SK-N-SH treated with all-trans-retinoic acid at 6 μM for 48 hours (cell line): ENCODE data around the gene AGBL3.

Source experiments
- ATAC-seq: fragments of 200-7000 bp; cut with Tn5 transposase; 3 replicates; pipeline ENCODE4 v1.9.1; 2020; ENCODE audit warnings: mild to moderate bottlenecking, moderate library complexity
- ARNTL ChIP-seq: fragments of 450-650 bp; formaldehyde crosslinking; IDR thresholded peaks from 2 replicates; pipeline ENCODE4 v1.5.0; 2020; ENCODE audit warnings: low read depth, mild to moderate bottlenecking, moderate library complexity, borderline replicate concordance
- CSDC2 ChIP-seq: fragments of 250-450 bp; sonication (Bioruptor Pico); IDR thresholded peaks from 2 replicates; pipeline ENCODE4 v1.5.0; 2020; ENCODE audit warnings: mild to moderate bottlenecking, moderate library complexity
- GLIS3 ChIP-seq: fragments of 250-450 bp; sonication (Bioruptor Pico); IDR thresholded peaks from 2 replicates; pipeline ENCODE4 v1.5.0; 2020; ENCODE audit warnings: mild to moderate bottlenecking, moderate library complexity
- ISL1 ChIP-seq: fragments of 250-450 bp; sonication (Bioruptor Pico); IDR thresholded peaks from 2 replicates; pipeline ENCODE4 v2.1.2; 2022; ENCODE audit warnings: mild to moderate bottlenecking, moderate library complexity
- SNAI2 ChIP-seq: fragments of 250-450 bp; sonication (Bioruptor Pico); IDR thresholded peaks from 2 replicates; pipeline ENCODE4 v1.5.0; 2020; ENCODE audit warnings: mild to moderate bottlenecking, moderate library complexity
- TOX ChIP-seq: fragments of 250-450 bp; sonication (Bioruptor Pico); IDR thresholded peaks from 2 replicates; pipeline ENCODE4 v1.8.0; 2021; ENCODE audit warnings: mild to moderate bottlenecking, moderate library complexity, borderline replicate concordance
- ZFP3 ChIP-seq: fragments of 250-450 bp; sonication (Bioruptor Pico); IDR thresholded peaks from 2 replicates; pipeline ENCODE4 v1.5.0; 2020; ENCODE audit warnings: mild to moderate bottlenecking, moderate library complexity
- ZFP30 ChIP-seq: fragments of 450-650 bp; formaldehyde crosslinking; IDR thresholded peaks from 2 replicates; pipeline ENCODE4 v1.5.0; 2022; ENCODE audit warnings: mild to moderate bottlenecking, moderate library complexity
- ZNF565 ChIP-seq: fragments of 450-650 bp; formaldehyde crosslinking; conservative IDR thresholded peaks from 2 replicates; pipeline ENCODE4 v1.5.0; 2020; ENCODE audit warnings: low read depth, mild to moderate bottlenecking, moderate library complexity
- ZNF70 ChIP-seq: fragments of 450-650 bp; formaldehyde crosslinking; IDR thresholded peaks from 2 replicates; pipeline ENCODE4 v1.5.0; 2020; ENCODE audit warnings: mild to moderate bottlenecking, moderate library complexity
- ZNF8 ChIP-seq: fragments of 450-650 bp; formaldehyde crosslinking; IDR thresholded peaks from 2 replicates; pipeline ENCODE4 v1.5.0; 2020; ENCODE audit warnings: mild to moderate bottlenecking, moderate library complexity
- TF ChIP-seq, protein P1 (sequence below): fragments of 250-450 bp; sonication (Bioruptor Pico); IDR thresholded peaks from 2 replicates; pipeline ENCODE4 v1.5.0; 2020; ENCODE audit warnings: mild to moderate bottlenecking, moderate library complexity
- TF ChIP-seq, protein P2 (sequence below): fragments of 250-450 bp; sonication (Bioruptor Pico); IDR thresholded peaks from 2 replicates; pipeline ENCODE4 v1.8.0; 2020; ENCODE audit warnings: mild to moderate bottlenecking, moderate library complexity, borderline replicate concordance
- TF ChIP-seq, protein P3 (sequence below): fragments of 250-450 bp; sonication (Bioruptor Pico); IDR thresholded peaks from 2 replicates; pipeline ENCODE4 v1.5.1; 2021; ENCODE audit warnings: mild to moderate bottlenecking, moderate library complexity
- TF ChIP-seq, protein P4 (sequence below): fragments of 250-450 bp; sonication (Bioruptor Pico); IDR thresholded peaks from 2 replicates; pipeline ENCODE4 v1.8.0; 2021; ENCODE audit warnings: low read depth, mild to moderate bottlenecking, moderate library complexity, borderline replicate concordance
- TF ChIP-seq, protein P5 (sequence below): fragments of 250-450 bp; sonication (Bioruptor Pico); IDR thresholded peaks from 2 replicates; pipeline ENCODE4 v1.5.1; 2020; ENCODE audit warnings: low read depth, mild to moderate bottlenecking, moderate library complexity

Gene AGBL3

DNA sequence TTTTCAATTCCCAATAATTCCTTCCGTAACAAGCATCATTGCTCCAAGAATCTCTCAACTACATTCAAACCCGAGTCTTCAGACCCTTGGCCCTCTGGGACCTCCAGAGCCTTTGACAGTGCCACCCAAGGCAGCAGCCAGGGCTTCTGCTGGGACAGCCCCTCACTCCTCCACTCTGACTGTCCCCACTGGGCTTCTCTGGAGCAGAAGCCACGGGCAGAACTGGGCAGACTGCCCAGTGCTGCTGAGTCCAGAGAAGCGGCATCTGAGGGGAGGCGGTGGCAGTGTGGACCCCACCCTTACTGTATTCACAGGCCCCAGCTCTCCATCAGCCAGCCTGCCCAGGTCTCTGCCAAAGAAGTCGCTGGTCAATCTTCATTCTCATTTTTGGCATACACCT, 175.4 kb downstream of the AGBL3 start:
- no peak for TF ChIP-seq GLIS3 (CRISPR knock-in tag)
- TF ChIP-seq SNAI2 (CRISPR knock-in tag), result no peak
- TF ChIP-seq TOX (CRISPR knock-in tag), result no peak
- no peak for TF ChIP-seq ZFP3 (CRISPR knock-in tag)
- TF ChIP-seq, protein P1, sequence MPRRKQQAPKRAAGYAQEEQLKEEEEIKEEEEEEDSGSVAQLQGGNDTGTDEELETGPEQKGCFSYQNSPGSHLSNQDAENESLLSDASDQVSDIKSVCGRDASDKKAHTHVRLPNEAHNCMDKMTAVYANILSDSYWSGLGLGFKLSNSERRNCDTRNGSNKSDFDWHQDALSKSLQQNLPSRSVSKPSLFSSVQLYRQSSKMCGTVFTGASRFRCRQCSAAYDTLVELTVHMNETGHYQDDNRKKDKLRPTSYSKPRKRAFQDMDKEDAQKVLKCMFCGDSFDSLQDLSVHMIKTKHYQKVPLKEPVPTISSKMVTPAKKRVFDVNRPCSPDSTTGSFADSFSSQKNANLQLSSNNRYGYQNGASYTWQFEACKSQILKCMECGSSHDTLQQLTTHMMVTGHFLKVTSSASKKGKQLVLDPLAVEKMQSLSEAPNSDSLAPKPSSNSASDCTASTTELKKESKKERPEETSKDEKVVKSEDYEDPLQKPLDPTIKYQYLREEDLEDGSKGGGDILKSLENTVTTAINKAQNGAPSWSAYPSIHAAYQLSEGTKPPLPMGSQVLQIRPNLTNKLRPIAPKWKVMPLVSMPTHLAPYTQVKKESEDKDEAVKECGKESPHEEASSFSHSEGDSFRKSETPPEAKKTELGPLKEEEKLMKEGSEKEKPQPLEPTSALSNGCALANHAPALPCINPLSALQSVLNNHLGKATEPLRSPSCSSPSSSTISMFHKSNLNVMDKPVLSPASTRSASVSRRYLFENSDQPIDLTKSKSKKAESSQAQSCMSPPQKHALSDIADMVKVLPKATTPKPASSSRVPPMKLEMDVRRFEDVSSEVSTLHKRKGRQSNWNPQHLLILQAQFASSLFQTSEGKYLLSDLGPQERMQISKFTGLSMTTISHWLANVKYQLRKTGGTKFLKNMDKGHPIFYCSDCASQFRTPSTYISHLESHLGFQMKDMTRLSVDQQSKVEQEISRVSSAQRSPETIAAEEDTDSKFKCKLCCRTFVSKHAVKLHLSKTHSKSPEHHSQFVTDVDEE, result no peak
- TF ChIP-seq ARNTL, result no peak
- TF ChIP-seq, protein P2, sequence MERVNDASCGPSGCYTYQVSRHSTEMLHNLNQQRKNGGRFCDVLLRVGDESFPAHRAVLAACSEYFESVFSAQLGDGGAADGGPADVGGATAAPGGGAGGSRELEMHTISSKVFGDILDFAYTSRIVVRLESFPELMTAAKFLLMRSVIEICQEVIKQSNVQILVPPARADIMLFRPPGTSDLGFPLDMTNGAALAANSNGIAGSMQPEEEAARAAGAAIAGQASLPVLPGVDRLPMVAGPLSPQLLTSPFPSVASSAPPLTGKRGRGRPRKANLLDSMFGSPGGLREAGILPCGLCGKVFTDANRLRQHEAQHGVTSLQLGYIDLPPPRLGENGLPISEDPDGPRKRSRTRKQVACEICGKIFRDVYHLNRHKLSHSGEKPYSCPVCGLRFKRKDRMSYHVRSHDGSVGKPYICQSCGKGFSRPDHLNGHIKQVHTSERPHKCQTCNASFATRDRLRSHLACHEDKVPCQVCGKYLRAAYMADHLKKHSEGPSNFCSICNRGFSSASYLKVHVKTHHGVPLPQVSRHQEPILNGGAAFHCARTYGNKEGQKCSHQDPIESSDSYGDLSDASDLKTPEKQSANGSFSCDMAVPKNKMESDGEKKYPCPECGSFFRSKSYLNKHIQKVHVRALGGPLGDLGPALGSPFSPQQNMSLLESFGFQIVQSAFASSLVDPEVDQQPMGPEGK (CRISPR knock-in tag), result no peak
- TF ChIP-seq, protein P3, sequence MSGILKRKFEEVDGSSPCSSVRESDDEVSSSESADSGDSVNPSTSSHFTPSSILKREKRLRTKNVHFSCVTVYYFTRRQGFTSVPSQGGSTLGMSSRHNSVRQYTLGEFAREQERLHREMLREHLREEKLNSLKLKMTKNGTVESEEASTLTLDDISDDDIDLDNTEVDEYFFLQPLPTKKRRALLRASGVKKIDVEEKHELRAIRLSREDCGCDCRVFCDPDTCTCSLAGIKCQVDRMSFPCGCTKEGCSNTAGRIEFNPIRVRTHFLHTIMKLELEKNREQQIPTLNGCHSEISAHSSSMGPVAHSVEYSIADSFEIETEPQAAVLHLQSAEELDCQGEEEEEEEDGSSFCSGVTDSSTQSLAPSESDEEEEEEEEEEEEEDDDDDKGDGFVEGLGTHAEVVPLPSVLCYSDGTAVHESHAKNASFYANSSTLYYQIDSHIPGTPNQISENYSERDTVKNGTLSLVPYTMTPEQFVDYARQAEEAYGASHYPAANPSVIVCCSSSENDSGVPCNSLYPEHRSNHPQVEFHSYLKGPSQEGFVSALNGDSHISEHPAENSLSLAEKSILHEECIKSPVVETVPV, result no peak
- TF ChIP-seq, protein P4, sequence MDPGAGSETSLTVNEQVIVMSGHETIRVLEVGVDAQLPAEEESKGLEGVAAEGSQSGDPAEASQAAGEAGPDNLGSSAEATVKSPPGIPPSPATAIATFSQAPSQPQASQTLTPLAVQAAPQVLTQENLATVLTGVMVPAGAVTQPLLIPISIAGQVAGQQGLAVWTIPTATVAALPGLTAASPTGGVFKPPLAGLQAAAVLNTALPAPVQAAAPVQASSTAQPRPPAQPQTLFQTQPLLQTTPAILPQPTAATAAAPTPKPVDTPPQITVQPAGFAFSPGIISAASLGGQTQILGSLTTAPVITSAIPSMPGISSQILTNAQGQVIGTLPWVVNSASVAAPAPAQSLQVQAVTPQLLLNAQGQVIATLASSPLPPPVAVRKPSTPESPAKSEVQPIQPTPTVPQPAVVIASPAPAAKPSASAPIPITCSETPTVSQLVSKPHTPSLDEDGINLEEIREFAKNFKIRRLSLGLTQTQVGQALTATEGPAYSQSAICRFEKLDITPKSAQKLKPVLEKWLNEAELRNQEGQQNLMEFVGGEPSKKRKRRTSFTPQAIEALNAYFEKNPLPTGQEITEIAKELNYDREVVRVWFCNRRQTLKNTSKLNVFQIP (CRISPR knock-in tag), result no peak
- no peak for TF ChIP-seq ZNF70 (CRISPR knock-in tag)
- no peak for TF ChIP-seq CSDC2 (CRISPR knock-in tag)
- no peak; the same call in 2 of the 3 replicates for ATAC-seq

DNA sequence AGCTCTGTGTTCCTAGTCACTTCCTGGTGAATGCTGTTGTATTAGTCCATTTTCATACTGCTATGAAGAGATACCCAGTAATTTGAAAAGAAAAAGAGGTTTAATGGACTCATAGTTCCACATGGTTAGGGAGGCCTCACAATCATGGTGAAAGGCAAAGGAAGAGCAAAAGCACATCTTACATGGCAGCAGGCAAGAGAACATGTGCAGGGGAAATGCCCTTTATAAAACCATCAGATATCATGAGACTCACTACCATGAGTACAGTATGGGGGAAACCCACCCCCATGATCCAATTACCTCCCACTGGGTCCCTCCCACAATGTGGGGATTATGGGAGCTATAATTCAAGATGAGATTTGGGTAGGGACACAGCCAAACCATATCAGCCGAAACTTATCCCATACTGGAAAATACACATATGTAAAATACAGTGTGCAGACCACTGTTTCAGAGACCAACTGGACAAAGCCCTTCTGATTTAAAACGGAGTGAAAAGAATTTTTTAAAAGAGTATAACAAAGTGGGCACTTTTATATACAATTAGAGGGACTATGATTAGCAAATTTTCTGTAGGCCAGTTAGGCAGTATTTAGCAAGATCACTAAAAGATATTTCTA, 176.2 kb downstream of the AGBL3 start:
- TF ChIP-seq ZNF565 (CRISPR knock-in tag) (no peak), GLIS3 (CRISPR knock-in tag) (no peak)
- ATAC-seq, result no peak

DNA sequence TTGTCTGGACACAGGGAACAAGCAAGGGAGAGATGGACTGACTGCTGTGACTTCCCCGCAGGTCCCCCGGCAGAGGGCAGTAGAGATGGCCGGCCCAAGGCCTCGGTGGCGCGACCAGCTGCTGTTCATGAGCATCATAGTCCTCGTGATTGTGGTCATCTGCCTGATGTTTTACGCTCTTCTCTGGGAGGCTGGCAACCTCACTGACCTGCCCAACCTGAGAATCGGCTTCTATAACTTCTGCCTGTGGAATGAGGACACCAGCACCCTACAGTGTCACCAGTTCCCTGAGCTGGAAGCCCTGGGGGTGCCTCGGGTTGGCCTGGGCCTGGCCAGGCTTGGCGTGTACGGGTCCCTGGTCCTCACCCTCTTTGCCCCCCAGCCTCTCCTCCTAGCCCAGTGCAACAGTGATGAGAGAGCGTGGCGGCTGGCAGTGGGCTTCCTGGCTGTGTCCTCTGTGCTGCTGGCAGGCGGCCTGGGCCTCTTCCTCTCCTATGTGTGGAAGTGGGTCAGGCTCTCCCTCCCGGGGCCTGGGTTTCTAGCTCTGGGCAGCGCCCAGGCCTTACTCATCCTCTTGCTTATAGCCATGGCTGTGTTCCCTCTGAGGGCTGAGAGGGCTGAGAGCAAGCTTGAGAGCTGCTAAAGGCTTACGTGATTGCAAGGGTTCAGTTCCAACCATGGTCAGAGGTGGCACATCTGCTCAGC, 178.2 kb downstream of the AGBL3 start:
- no peak; the same call in none of the 3 replicates for ATAC-seq
- TF ChIP-seq ZFP30 (CRISPR knock-in tag), result no peak
- TF ChIP-seq TOX (CRISPR knock-in tag), result no peak
- TF ChIP-seq, all 23 proteins: peak for 0

DNA sequence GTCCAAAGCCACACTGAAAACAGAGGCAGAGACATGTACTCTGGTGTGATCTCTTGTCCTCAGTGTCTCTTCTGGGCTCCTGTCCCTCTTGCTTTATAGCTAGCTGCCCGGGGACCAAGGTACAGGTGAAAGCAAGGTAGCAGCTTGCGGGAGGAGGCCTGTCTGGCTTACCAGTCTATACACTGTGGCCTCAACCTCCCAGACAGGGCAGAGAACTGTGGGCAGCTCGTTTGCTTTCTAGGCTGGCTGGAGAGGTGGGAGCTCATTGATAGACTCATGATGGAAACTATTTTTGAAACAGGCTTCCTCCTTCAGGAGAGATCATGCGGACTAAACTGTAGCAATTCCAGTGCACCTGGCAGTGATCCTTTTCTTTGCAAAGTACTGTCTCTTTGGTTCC, 179.6 kb downstream of the AGBL3 start:
- no peak for ATAC-seq
- no peak for TF ChIP-seq GLIS3 (CRISPR knock-in tag)
- TF ChIP-seq ISL1 (CRISPR knock-in tag), result no peak
- TF ChIP-seq ZNF8 (CRISPR knock-in tag), result no peak

DNA sequence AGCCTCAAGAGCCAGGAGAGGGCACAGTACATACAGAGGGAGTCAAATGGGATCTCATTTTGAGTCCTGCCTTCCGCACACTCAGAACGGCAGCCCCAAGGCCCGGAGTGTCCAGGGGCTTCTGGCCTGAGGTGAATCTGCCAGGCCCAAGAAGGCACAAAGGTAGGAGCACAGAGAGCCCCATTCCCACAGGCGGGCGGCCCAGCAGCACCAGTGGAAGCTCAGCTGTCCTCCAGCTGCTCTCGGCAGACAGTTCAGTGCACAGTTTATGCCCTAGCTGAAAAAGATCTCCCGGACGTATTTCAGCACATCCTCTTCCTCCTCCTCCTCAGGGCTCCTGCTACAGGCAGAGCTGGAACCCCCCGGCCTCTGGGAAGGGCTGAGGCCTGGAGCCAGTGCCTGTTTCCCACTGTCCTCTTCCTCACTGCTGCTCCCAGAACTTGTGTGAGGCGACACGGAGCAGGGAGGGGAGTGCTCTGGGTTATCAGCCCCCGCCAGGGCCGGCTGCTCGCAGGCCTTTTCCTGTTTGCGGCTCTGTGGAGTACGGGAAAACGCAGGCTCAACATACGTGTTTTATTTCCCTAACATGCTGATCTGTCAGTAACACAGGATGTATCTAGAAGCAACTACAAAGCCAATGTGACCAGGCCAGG, 180.2 kb downstream of the AGBL3 start:
- no peak for ATAC-seq
- TF ChIP-seq, protein P3, result no peak
- TF ChIP-seq, protein P5, sequence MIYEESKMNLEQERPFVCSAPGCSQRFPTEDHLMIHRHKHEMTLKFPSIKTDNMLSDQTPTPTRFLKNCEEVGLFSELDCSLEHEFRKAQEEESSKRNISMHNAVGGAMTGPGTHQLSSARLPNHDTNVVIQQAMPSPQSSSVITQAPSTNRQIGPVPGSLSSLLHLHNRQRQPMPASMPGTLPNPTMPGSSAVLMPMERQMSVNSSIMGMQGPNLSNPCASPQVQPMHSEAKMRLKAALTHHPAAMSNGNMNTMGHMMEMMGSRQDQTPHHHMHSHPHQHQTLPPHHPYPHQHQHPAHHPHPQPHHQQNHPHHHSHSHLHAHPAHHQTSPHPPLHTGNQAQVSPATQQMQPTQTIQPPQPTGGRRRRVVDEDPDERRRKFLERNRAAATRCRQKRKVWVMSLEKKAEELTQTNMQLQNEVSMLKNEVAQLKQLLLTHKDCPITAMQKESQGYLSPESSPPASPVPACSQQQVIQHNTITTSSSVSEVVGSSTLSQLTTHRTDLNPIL (CRISPR knock-in tag), result no peak
- TF ChIP-seq SNAI2 (CRISPR knock-in tag), result no peak
